Lung microvascular endothelial cell (primary cell): ENCODE measurements around the gene CNPY3. TPM values are rescaled to one million over a fixed set of nuclear protein-coding genes. Genes with fewer than 3 reads are reported as not detected.

ENCODE experiments used
- DNase-seq, 2 donors: peaks; one replicate each; pipeline versions ENCODE4 v3.0.0 to v3.0.0-alpha.2; 2010; ENCODE audit warnings: low read depth in 2 of 2
- total RNA-seq: library from RNA; depleted of rRNA; stranded (reverse); fragments of >200 nt; gene quantifications from 2 replicates; pipeline ENCODE4 v1.2.1, GENCODE V29; 2014

CNPY3 gene
- total RNA-seq, 1 donor from 2014 or later = 38.1 TPM

GRCh38 chr6:42981836-42982235 is 52.6 kb downstream of the CNPY3 start:
- DNase-seq = peak; percentile 29 to 52

- DNase-seq = peak; percentile 98 to 99
Observed at GRCh38 chr6:42984001-42984923, 55.0 kb downstream of the CNPY3 start, which contains the start of gene PPP2R5D. Gene PPP2R5D, plus strand, starts transcription at chr6:42984570. Its CDS starts 108 bp downstream, at chr6:42984678.

- peak; percentile 9 to 16 for DNase-seq
Observed at GRCh38 chr6:42984924-42985475, 55.7 kb downstream of the CNPY3 start.

GRCh38 chr6:42987533-42988451 is 58.5 kb downstream of the CNPY3 start:
- DNase-seq = no peak

- peak; percentile 40 to 57 for DNase-seq
Observed at GRCh38 chr6:42988486-42989020, 59.3 kb downstream of the CNPY3 start.

Other genes with a start within 250 kb of the CNPY3 start
- gene PRPH2, start 206.9 kb upstream of the CNPY3 start, total RNA-seq = 0.44 and 0.60 TPM in 2 replicates
- 26.4 and 35.5 TPM in 2 replicates for gene TBCC, start 183.4 kb upstream of the CNPY3 start, total RNA-seq
- gene BICRAL, start 147.4 kb upstream of the CNPY3 start, total RNA-seq = 2.8 and 5.6 TPM in 2 replicates
- 76.5 and 91.5 TPM in 2 replicates for gene RPL7L1, start 49.9 kb upstream of the CNPY3 start, total RNA-seq
- not detected in 2 replicates for gene PTCRA, start 13.4 kb upstream of the CNPY3 start, total RNA-seq
- under 0.01 TPM in 1 of 2 replicates, not detected in the other for gene GNMT, start 31.3 kb downstream of the CNPY3 start, total RNA-seq
- 6.3 and 19.2 TPM in 2 replicates for gene PEX6, start 49.7 kb downstream of the CNPY3 start, total RNA-seq
- gene PPP2R5D, start 55.1 kb downstream of the CNPY3 start, total RNA-seq = 19.2 and 22.0 TPM in 2 replicates
- gene MEA1, start 84.5 kb downstream of the CNPY3 start, total RNA-seq = 33.3 and 47.0 TPM in 2 replicates
- gene KLHDC3, start 84.8 kb downstream of the CNPY3 start, total RNA-seq = 104 and 126 TPM in 2 replicates
- gene RRP36, start 92.1 kb downstream of the CNPY3 start, total RNA-seq = 58.9 and 64.9 TPM in 2 replicates
- 15.0 and 19.4 TPM in 2 replicates for gene CUL7, start 124.4 kb downstream of the CNPY3 start, total RNA-seq
- gene MRPL2, start 130.0 kb downstream of the CNPY3 start, total RNA-seq = 9.4 and 11.3 TPM in 2 replicates
- gene KLC4, start 130.2 kb downstream of the CNPY3 start, total RNA-seq = 13.1 and 19.2 TPM in 2 replicates
- 17.2 and 26.8 TPM in 2 replicates for gene PTK7, start 146.8 kb downstream of the CNPY3 start, total RNA-seq
- gene SRF, start 241.8 kb downstream of the CNPY3 start, total RNA-seq = 8.3 and 12.7 TPM in 2 replicates